ENCODE results near the gene ATAD5. TPM values are rescaled to one million over a fixed set of nuclear protein-coding genes. Genes with fewer than 3 reads are reported as not detected.

ATAD5 gene
- total RNA-seq, 1 donor from 2014 or later, result 22.2 TPM

DNA sequence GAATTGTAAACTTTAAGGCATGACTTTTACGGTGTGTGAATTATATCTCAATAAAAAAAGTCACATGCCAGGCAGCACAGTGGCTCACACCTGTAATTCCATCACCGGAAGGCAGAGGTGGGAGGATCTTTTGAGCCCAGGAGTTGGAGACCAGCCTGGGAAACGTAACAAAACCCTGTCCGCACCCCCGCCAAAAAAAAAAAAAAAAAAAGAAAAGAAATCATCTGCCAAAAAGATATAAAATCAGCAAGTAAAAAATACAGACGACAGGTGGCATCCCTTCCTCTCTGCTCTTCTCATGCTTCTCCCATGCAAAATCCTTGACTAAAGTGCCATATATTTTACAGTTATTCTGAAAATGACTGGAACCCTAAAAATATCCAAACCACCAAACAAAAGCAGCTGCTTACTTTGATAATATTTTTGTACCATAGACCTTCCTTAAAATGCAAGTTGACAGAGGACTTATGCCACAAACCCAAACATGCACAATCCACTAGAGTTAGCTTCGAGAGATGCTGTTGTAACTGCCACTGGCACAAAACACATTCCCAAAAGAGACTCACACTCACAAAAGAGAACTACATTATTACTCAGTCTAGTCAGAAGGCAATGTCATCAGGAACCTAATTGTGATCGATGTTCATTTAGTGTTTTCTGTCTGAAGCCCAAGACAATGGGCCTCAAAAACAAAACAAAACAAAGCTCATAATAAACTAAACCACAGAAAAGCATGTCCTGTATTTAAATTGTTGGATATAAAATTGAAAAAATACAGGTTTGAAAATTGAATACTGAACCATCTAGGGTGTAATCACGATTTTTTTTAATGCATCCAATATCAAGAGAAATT, 9.7 kb upstream of the ATAD5 start:
- intact Hi-C loops (cut with micrococcal nuclease), result loop anchor here (5.0 to 10.0 kb wide), 7 partner anchors 90 to 707 kb away; partner anchors contain the start of genes EVI2A, GOSR1, NSRP1 and RNF135

- intact Hi-C loops (cut with micrococcal nuclease), result loop anchor here (5.0 to 10.0 kb wide), 7 partner anchors 91 to 708 kb away; partner anchors contain the start of genes EVI2A, GOSR1, NSRP1 and RNF135
These were observed 8.8 kb upstream of the ATAD5 start for GRCh38 chr17:30822919-30823318.

DNA sequence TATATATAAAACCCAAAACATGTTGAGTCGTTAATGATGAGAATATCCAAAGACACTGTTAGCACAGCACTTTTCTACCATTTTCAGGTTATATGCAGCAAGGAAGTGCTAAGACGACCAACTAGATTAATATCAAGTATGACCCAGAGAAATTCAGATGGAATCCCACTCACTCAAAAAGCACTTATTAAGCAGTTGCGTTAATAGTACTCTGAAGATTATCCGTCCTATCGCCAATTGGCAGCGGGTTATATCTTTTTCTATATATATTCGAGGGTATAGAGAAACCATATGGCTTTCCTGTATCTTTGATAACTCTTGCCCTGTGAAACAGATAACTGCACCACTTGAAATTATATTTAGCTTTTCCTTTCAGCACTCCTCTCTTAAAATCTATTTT, 8.3 kb upstream of the ATAD5 start:
- intact Hi-C loops (cut with micrococcal nuclease), result loop anchor here (5.0 to 10.0 kb wide), 7 partner anchors 91 to 709 kb away; partner anchors contain the start of genes EVI2A, GOSR1, NSRP1 and RNF135

DNA sequence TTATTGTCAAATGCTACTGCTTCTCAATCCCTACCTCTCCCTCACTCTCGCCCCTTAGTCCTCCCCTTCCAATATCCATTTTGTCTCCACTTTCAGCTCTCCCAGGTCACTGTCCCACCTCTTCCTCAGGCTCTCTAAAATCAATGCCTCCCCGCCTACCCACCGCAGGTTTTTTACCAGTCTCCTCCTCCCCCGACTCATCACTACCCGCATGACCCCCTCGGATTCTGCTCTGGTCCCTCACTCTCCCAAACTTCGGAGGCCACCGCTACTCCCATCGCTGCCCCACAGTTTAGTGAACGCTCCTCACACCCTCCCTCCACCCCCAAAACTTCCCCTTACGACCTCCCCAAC, 7.8 kb upstream of the ATAD5 start:
- intact Hi-C loops (cut with micrococcal nuclease), result loop anchor here (1.0 to 10.0 kb wide), 10 partner anchors 8 to 709 kb away; partner anchors contain the start of genes CPD, EVI2A, GOSR1 and NSRP1

DNA sequence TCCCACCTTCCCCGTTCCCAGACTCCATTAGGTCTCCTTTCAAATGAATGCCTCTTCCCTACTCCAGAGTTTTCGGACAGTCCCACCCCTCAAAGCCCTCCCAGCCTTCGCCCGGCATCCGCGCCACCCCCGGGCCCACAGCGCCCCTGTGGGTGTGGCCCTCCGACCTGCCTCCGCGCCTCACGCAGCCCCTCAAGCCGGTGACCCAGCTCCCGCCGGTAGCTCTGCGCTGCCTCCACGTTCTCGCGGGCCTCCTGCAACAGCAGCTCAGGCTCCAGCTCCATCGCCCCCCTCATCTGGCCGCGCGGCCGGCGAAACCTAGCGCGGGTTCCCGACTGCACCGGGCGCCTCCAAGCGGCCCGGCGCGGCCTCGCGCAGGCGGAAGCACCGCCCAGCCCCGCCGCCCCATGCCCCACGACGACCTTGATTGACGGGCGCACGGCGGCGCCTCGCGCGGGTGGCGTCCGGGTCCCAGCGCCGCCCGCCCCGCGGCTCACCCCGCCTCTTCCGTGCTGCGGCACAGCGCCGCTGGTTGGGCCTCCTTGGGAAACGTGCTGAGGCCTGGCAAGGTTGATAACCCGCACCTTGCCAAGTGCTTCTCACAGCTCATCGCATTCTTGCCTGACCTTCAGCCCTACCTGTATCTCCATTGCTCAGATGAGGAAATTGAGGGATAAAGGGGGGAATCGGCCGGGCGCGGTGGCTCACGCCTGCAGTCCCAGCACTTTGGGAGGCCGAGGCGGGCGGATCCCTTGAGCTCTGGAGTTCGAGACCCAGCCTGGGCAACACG, 7.2 kb upstream of the ATAD5 start, which contains the start of gene CRLF3:
Gene CRLF3, minus strand, starts transcription at position 337 of the 790 bp plus-strand sequence. Its CDS starts 41 bp downstream, at position 296.
- intact Hi-C loops (cut with micrococcal nuclease), result loop anchor here (1.0 to 10.0 kb wide), 10 partner anchors 8 to 710 kb away; partner anchors contain the start of genes CPD, EVI2A, GOSR1 and NSRP1

- intact Hi-C loops (cut with micrococcal nuclease), result loop anchor here (10.0 kb wide), 2 partner anchors 222 to 712 kb away; partner anchors contain the start of gene NSRP1
These were observed 4.7 kb upstream of the ATAD5 start for GRCh38 chr17:30827082-30827481.

- intact Hi-C loops (cut with micrococcal nuclease), result loop anchor here (10.0 kb wide), 2 partner anchors 224 to 714 kb away; partner anchors contain the start of gene NSRP1
These were observed 2.7 kb upstream of the ATAD5 start for GRCh38 chr17:30829022-30829421.

GRCh38 chr17:30831257-30831656, 509 bp upstream of the ATAD5 start:
- intact Hi-C loops (cut with micrococcal nuclease), result loop anchor here (1.0 to 5.0 kb wide), 2 partner anchors 354 to 481 kb away; partner anchors contain the start of genes EVI2B and GOSR1

DNA sequence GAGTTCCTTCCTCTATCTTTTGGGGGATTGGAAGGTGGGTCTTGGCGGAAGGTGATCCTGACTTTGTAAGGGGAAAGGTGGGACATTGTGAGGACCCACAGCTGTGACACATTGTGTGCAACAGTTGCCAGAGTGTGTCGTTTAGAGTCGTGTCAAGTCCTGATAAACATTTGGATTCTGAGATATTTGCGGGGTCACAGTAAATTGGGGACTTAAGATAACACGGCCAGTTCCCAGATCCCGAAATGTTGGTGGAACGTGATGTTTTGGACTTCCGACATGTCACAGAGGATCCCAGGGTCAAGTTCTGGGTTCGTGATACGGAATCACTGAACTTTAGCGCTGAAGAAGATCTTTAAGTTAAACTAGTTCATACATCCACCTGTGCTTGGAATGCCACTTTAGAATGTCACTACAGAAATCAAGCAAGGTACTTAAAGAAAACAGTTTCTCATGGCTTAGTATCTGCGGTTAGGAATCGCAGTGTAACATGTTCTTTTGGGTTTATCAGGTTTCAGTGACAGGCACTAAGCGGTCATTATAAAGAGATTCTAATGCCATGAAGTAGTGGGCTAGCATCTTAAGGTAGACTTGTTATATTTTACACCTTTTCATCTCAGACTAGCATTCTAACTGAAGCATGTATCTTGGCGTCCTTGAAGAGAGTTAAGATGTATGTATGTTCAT, 815 bp downstream of the ATAD5 start:
- intact Hi-C loops (cut with micrococcal nuclease), result loop anchor here (1.0 to 5.0 kb wide), 3 partner anchors 8 to 480 kb away; partner anchors contain the start of genes CRLF3, EVI2B and TEFM

DNA sequence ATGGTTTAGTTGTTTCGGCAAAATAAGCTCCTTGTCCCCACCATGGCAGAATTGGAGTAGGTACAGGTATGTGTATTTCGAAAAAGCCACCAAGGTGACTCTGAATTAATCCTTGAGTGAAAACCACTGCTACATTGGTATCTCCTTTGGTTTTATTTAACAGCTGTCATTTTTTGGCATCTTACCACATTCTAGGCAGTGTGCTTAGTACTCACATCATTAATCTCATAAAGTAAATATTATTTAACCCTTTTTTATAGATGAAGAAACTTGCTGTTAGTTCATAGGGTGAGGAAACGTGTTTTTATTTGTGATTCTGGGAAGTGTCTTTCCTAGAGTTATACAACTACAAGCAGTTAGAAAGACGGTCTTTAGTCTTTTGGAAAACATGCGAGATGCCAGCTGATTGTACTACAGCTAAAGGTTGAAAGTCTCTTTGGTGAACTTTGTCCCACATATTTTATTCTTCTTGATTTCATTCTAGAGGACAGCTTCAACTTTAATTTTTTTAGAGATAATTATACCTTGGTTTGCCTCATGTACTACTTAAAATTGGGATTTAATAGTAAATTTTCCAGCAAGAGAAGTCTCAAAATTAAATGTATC, 6.5 kb downstream of the ATAD5 start:
- intact Hi-C loops (cut with micrococcal nuclease), result no loop called here

DNA sequence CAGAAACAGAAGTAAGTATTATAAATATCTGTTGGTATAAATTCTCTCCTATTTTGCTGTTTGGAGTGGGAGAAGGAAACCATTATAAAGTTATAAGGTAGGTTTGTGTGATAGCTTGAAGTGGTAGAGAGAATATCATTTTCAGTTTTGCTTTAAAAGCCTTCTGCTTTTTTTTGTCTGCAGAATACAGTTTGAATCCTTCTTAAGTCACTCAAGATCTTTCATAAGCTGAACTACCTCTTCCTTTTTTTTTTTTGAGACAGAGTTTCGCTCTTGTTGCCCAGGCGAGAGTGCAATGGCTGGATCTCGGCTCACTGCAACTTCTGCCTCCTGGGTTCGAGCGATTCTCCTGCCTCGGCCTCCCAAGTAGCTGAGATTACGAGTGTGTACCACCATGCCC, 9.0 kb downstream of the ATAD5 start:
- intact Hi-C loops (cut with micrococcal nuclease), result no loop called here

DNA sequence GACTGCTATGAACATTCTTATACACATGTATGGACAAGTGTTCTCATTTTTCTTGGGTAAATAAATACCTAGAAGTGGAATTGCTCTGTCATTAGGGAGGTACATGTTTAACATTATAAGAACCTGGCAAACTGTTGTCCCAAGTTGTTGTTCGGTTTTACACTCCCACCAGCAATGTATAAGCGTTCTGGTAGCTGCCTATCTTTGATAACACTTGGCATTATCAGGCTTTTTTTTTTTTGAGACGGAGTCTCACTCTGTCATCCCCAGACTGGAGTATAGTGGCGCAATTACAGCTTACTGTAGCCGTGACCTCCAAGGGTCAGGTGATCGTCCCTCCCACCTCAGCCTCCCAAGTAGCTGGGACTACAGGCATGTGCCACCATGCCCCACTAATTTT, 16.3 kb downstream of the ATAD5 start:
- intact Hi-C loops (cut with micrococcal nuclease), result no loop called here

DNA sequence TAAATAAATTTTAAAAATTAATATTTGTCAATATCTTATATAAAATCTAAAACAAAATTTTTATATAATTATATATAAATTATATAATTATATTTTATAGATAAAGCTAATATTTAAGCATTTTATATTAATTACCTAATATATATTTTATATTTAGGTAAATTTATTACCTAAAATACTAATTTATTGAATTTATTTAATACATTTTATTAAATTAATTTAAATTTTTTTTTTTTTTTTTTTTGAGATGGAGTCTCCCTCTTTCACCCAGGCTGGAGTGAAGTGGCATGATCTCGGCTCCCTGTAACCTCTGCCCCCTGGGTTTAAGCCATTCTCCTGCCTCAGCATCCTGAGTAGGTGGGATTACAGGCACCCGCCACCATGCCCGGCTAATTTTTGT, 22.4 kb downstream of the ATAD5 start:
- intact Hi-C loops (cut with micrococcal nuclease), result no loop called here

GRCh38 chr17:30858556-30859250, 26.9 kb downstream of the ATAD5 start:
- intact Hi-C loops (cut with micrococcal nuclease), result no loop called here

- intact Hi-C loops (cut with micrococcal nuclease), result no loop called here
These were observed 32.9 kb downstream of the ATAD5 start for GRCh38 chr17:30864636-30865035.

DNA sequence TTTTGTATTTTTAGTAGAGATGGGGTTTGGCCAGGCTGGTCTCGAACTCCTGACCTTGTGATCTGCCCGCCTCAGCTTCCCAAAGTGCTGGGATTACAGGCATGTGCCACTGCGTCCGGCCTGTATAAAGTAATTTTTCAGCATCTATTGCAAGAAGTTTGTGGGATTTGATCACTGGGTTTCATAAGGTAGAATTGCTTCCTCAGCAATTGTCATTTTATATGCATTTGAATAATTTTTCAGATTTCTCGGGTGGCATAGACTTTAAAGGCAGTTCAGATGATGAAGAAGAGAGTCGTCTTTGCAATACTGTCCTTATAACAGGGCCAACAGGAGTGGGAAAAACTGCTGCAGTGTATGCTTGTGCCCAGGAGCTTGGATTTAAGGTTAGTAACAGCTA, 37.2 kb downstream of the ATAD5 start:
- intact Hi-C loops (cut with micrococcal nuclease), result no loop called here

- intact Hi-C loops (cut with micrococcal nuclease), result no loop called here
These were observed 54.4 kb downstream of the ATAD5 start for GRCh38 chr17:30886187-30886586.

DNA sequence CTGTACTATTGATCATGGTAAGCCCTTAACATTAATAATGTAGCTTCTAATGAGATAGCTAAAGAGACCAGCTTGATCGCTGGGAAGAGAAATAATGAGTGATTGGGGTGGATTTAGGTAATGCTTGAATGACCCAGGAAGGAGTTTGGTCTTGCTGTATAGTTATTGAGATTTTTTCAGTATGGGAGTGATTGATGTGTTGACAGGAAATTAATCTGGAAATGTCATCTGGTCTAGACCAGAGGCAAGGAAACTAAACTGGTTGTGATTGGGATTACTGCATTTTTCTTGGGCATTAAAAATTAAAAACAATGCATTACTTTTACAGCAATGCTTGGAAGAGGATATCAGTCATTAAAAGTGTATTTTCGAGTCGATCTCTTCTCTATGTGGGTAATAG, 62.5 kb downstream of the ATAD5 start:
- intact Hi-C loops (cut with micrococcal nuclease), result no loop called here

GRCh38 chr17:30897311-30897710, 65.5 kb downstream of the ATAD5 start:
- intact Hi-C loops (cut with micrococcal nuclease), result no loop called here

DNA sequence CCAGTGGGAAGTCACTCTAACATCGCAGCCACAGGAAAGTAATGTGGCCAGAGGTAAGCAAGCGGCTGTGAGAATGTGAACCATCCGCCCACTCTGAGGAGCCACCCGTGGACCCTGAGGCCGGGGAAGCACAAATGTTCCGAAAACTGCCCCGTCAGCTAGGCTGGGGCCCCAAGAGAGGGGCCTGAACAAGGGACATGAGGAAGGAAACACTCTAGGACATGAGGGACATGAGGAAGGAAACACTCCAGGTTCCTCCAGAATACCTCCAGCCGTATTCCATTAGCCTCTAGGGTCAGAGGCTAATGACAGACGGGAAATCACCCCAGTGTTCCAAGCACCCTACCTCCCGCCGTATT, 74.0 kb downstream of the ATAD5 start:
- intact Hi-C loops (cut with micrococcal nuclease), result loop anchor here (1.0 to 10.0 kb wide), 8 partner anchors 65 to 996 kb away; partner anchors contain the start of genes EVI2B, NF1 and UTP6
